Fibroblast of mammary gland (primary cell): Measurements from ENCODE around the gene IFNLR1.

Experiments used
- DNase-seq: peaks from one replicate; pipeline ENCODE4 v3.0.0-alpha.2; 2010; ENCODE audit warnings: low read depth
- H3K4me3 ChIP-seq: 2 replicates; pipeline ENCODE4 v1.5.1; 2011; ENCODE audit warnings: low read depth, mild to moderate bottlenecking, low read length, moderate library complexity; ENCODE audit not compliant: control insufficient read depth
- TF ChIP-seq, protein P1 (sequence below): conservative IDR thresholded peaks from 2 replicates; pipeline ENCODE4 v1.5.1; 2011; ENCODE audit warnings: low read depth, low read length, inconsistent platforms; ENCODE audit not compliant: control insufficient read depth, insufficient read depth

Gene IFNLR1

DNA sequence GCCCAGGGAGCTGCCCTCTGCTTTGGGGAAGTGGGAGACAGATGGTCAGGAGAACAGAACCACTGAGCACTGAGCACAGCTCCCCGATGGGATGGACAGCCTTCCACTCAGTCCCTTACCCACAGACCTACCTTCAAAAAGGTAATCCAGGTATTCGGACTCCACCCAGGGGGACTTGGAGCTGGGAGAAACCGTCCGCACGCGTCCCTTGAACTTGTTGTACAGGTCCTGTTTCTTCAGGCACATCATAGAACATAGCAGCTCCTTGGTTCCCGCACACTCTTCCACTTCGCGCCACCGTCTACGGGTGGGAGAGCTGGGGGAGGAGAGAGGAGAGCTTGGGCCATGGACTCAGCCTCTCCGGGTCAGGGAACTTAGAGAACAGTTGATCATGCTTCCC is 17.8 kb downstream of the IFNLR1 start:
- TF ChIP-seq, protein P1, sequence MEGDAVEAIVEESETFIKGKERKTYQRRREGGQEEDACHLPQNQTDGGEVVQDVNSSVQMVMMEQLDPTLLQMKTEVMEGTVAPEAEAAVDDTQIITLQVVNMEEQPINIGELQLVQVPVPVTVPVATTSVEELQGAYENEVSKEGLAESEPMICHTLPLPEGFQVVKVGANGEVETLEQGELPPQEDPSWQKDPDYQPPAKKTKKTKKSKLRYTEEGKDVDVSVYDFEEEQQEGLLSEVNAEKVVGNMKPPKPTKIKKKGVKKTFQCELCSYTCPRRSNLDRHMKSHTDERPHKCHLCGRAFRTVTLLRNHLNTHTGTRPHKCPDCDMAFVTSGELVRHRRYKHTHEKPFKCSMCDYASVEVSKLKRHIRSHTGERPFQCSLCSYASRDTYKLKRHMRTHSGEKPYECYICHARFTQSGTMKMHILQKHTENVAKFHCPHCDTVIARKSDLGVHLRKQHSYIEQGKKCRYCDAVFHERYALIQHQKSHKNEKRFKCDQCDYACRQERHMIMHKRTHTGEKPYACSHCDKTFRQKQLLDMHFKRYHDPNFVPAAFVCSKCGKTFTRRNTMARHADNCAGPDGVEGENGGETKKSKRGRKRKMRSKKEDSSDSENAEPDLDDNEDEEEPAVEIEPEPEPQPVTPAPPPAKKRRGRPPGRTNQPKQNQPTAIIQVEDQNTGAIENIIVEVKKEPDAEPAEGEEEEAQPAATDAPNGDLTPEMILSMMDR, result no peak
- DNase-seq, result no peak

GRCh38 chr1:24168245-24168644 is 18.8 kb downstream of the IFNLR1 start:
- H3K4me3 ChIP-seq, result no peak overlapping the region
- TF ChIP-seq, protein P1, result no peak
- no peak for DNase-seq

More for the DNA sequence above, 17.8 kb downstream of the IFNLR1 start:
- no peak overlapping the region for H3K4me3 ChIP-seq

- H3K4me3 ChIP-seq, result no peak overlapping the region
- no peak for DNase-seq
- TF ChIP-seq, protein P1, result no peak
Observed at GRCh38 chr1:24167008-24167407, 20.1 kb downstream of the IFNLR1 start.

- DNase-seq, result no peak
- no peak overlapping the region for H3K4me3 ChIP-seq
Observed at GRCh38 chr1:24165500-24165899, 21.6 kb downstream of the IFNLR1 start.

DNA sequence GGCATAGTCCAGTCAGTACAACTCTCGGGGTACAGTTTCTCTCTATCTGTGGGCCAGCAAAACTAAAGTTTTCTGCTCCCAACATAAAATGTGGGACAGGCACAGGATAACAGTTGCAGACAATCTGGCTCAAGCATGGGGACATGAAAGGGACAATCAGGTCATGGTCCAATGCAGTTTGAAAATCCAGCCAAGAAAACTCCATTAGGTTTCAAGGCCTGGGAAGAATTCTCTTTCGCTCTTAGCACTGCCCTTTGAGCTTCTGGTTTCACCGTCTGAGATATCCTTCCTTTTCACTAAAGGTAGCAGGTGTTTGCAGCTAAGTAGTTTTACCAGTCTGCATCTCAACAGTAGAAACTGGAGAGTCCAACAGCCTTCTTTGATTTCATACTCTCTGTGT is 23.1 kb downstream of the IFNLR1 start:
- TF ChIP-seq, protein P1, result no peak
- H3K4me3 ChIP-seq, result no peak overlapping the region
- no peak for DNase-seq

More at GRCh38 chr1:24165500-24165899, 21.6 kb downstream of the IFNLR1 start:
- TF ChIP-seq, protein P1, result no peak

DNA sequence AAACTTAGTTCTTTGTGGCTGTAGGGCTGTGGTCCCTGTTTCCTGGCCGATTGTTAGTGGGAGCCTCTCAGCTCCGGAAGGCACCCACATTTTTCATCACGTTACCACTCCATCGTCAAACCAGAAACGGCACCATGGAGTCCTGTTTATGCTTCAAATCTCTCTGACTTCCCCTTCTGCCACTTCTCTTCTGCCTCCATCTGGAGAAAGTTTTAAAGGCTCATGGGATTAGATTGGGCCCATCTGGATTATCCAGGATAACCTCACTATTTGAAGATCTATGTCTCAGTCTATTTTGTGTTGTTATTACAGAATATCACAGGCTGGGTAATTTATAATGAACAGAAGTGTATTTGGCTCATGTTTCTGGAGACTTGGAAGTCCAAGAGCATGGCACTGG is 24.9 kb downstream of the IFNLR1 start:
- no peak overlapping the region for H3K4me3 ChIP-seq
- DNase-seq, result no peak
- TF ChIP-seq, protein P1, result no peak

DNA sequence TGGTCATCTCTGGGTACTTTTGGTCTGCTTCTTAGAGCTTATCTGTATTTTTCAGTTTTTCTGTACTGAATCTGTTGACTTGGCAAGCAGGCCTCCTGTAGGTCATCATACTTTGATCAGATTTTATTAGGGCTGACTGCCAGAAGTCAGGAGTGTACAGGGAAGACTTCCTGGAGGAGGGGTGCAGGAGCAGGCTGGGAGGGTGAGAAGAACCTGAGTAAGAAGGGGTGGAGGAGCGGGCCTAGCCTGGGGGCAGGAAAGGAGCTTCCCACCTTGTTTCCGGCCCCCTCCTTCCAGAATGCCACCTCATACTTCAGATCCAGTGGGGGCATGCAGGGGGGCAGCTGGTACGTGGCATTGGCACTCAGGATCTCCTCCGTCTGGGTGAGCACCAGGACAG is 25.8 kb downstream of the IFNLR1 start:
- no peak for DNase-seq
- TF ChIP-seq, protein P1, result no peak
- H3K4me3 ChIP-seq, result no peak overlapping the region
